Anterior cingulate cortex (tissue), 58 donors: Measurements from ENCODE around the gene SDK2.
"Not testable (repeated sequence)": the region's sequence is repeated elsewhere in the genome, so short reads cannot be mapped to it uniquely, and the experiment has no call there.

Experiments
- DNase-seq, 58 donors: peaks; one replicate each; lab custom pipeline; 2025; lab: John Stamatoyannopoulos, UW

Gene SDK2

GRCh38 chr17:73320601-73321264 is 323.5 kb downstream of the SDK2 start:
- no peak for DNase-seq

- DNase-seq = no peak
These were observed 324.5 kb downstream of the SDK2 start for GRCh38 chr17:73319766-73320165.

GRCh38 chr17:73318836-73319235 is 325.4 kb downstream of the SDK2 start:
- no peak for DNase-seq

- no peak for DNase-seq
These were observed 325.8 kb downstream of the SDK2 start for GRCh38 chr17:73318427-73318813.

- DNase-seq = no peak
These were observed 326.5 kb downstream of the SDK2 start for GRCh38 chr17:73317513-73318426.

GRCh38 chr17:73316919-73317505 is 327.2 kb downstream of the SDK2 start:
- no peak for DNase-seq

- no peak for DNase-seq
These were observed 328.8 kb downstream of the SDK2 start for GRCh38 chr17:73315471-73315870.

- no peak for DNase-seq
These were observed 330.6 kb downstream of the SDK2 start for GRCh38 chr17:73313526-73314127.

- DNase-seq = not testable (repeated sequence)
These were observed 331.4 kb downstream of the SDK2 start for GRCh38 chr17:73312887-73313286.

GRCh38 chr17:73311781-73312641 is 332.2 kb downstream of the SDK2 start, which contains the start of gene CDC42EP4:
TSS of gene CDC42EP4 (minus strand) at chr17:73312001. CDS start at chr17:73286500, 25,501 bp downstream.
- DNase-seq = peak; percentile 30 to 96 (median 91)

GRCh38 chr17:73311428-73311780 is 332.8 kb downstream of the SDK2 start:
- peak in 6 of 58 donors; percentile 47 to 73 (median 60) for DNase-seq

- DNase-seq = peak in 5 of 58 donors; percentile 33 to 63 (median 40)
These were observed 334.3 kb downstream of the SDK2 start for GRCh38 chr17:73309727-73310596.

GRCh38 chr17:73308959-73309358 is 335.3 kb downstream of the SDK2 start:
- DNase-seq = not testable (repeated sequence)

- DNase-seq = peak in 2 of 58 donors; percentile 7 to 21
These were observed 336.0 kb downstream of the SDK2 start for GRCh38 chr17:73308017-73308823.

GRCh38 chr17:73307130-73307529 is 337.1 kb downstream of the SDK2 start:
- peak in 48 of 58 donors; percentile 21 to 83 (median 54) for DNase-seq

GRCh38 chr17:73305845-73306836 is 338.1 kb downstream of the SDK2 start:
- DNase-seq = no peak
